ENCODE measurements around the gene MS4A4A.

The MS4A4A gene

GRCh38 chr11:60345489-60345888 lies 65.0 kb downstream of the MS4A4A start:
- Histone ChIP-seq H3K36me3 (ENCODE audit: low read depth) (no peaks in the 10 kb centered on the region), H3K27me3 (ENCODE audit: insufficient read depth, poor library complexity, severe bottlenecking) (no peaks in the 10 kb centered on the region), H3K27ac (ENCODE audit: poor library complexity, severe bottlenecking) (no peak overlapping the region), H3K9me3 (ENCODE audit: severe bottlenecking) (no peaks in the 10 kb centered on the region), H3K4me3 (ENCODE audit: severe bottlenecking) (no peak overlapping the region), H3K4me1 (ENCODE audit: insufficient read depth, poor library complexity, severe bottlenecking) (no peaks in the 10 kb centered on the region)
- ATAC-seq (ENCODE audit: low read depth) (no peak), DNase-seq (ENCODE audit: low spot score) (no peak)
- peak; percentile 33 for TF ChIP-seq CTCF (IDR thresholded peaks at IDR 0.05; ENCODE audit: poor library complexity, severe bottlenecking)

DNA sequence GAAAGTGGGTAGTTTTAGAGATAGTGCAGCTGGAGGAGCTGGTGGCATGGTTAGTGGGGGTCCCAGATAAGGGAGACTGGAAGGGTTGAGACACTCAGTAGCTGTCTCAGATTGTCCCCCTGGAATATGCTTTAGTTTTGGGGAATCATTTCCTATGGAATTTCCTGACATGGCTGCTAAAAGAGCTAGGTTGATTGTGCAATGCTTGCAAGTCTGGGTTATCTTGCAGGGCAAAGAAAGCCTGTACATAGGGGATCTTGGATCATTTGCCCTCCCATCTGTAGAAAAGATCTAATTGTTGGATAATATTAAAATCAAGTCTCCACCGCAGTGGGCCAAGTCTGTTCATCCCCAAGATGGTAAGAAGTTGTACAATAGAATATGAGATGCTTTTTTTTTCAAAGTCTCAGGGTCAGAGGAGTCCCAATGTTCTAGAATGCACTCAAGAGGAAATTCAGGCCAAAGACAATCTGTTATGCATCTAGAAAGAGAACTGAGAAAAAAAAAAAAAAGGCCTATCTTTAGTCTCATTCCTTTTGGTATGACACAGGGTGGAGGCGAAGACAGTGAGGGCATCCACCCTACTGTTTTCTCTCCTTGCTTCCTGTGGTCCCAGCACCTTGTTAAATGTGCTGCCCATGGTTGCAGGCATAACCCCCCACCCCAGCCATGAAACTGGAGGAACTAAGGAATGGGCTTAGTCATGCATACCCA lies 66.8 kb downstream of the MS4A4A start:
- no peak for DNase-seq (ENCODE audit: low spot score)
- TF ChIP-seq CTCF (IDR thresholded peaks at IDR 0.05; ENCODE audit: poor library complexity, severe bottlenecking): no peak
- no peaks in the 10 kb centered on the region for H3K9me3 ChIP-seq (ENCODE audit: severe bottlenecking)
- no peak overlapping the region for H3K27ac ChIP-seq (ENCODE audit: poor library complexity, severe bottlenecking)
- no peaks in the 10 kb centered on the region for H3K27me3 ChIP-seq (ENCODE audit: insufficient read depth, poor library complexity, severe bottlenecking)
- H3K36me3 ChIP-seq (ENCODE audit: low read depth): no peaks in the 10 kb centered on the region
- no peaks in the 10 kb centered on the region for H3K4me1 ChIP-seq (ENCODE audit: insufficient read depth, poor library complexity, severe bottlenecking)
- H3K4me3 ChIP-seq (ENCODE audit: severe bottlenecking): no peak overlapping the region
- no peak for ATAC-seq (ENCODE audit: low read depth)

GRCh38 chr11:60348116-60348515 lies 67.7 kb downstream of the MS4A4A start:
- Histone ChIP-seq H3K4me1 (ENCODE audit: insufficient read depth, poor library complexity, severe bottlenecking) (no peaks in the 10 kb centered on the region), H3K36me3 (ENCODE audit: low read depth) (no peaks in the 10 kb centered on the region), H3K27ac (ENCODE audit: poor library complexity, severe bottlenecking) (no peak overlapping the region), H3K27me3 (ENCODE audit: insufficient read depth, poor library complexity, severe bottlenecking) (no peaks in the 10 kb centered on the region), H3K4me3 (ENCODE audit: severe bottlenecking) (no peak overlapping the region), H3K9me3 (ENCODE audit: severe bottlenecking) (no peaks in the 10 kb centered on the region)
- ATAC-seq (ENCODE audit: low read depth): no peak
- no peak for TF ChIP-seq CTCF (IDR thresholded peaks at IDR 0.05; ENCODE audit: poor library complexity, severe bottlenecking)
- no peak for DNase-seq (ENCODE audit: low spot score)

- Histone ChIP-seq H3K36me3 (ENCODE audit: low read depth) (no peaks in the 10 kb centered on the region), H3K9me3 (ENCODE audit: severe bottlenecking) (no peaks in the 10 kb centered on the region), H3K4me1 (ENCODE audit: insufficient read depth, poor library complexity, severe bottlenecking) (no peaks in the 10 kb centered on the region), H3K27ac (ENCODE audit: poor library complexity, severe bottlenecking) (no peak overlapping the region), H3K4me3 (ENCODE audit: severe bottlenecking) (no peak overlapping the region), H3K27me3 (ENCODE audit: insufficient read depth, poor library complexity, severe bottlenecking) (no peaks in the 10 kb centered on the region)
- no peak for ATAC-seq (ENCODE audit: low read depth)
- no peak for TF ChIP-seq CTCF (IDR thresholded peaks at IDR 0.05; ENCODE audit: poor library complexity, severe bottlenecking)
- no peak for DNase-seq (ENCODE audit: low spot score)
Measured at GRCh38 chr11:60349990-60350389, 69.5 kb downstream of the MS4A4A start.

GRCh38 chr11:60357771-60358170 lies 77.3 kb downstream of the MS4A4A start:
- ATAC-seq (ENCODE audit: low read depth): no peak
- TF ChIP-seq CTCF (IDR thresholded peaks at IDR 0.05; ENCODE audit: poor library complexity, severe bottlenecking): no peak
- H3K4me3 ChIP-seq (ENCODE audit: severe bottlenecking): no peak overlapping the region
- no peak overlapping the region for H3K27ac ChIP-seq (ENCODE audit: poor library complexity, severe bottlenecking)
- no peaks in the 10 kb centered on the region for H3K9me3 ChIP-seq (ENCODE audit: severe bottlenecking)
- DNase-seq (ENCODE audit: low spot score): no peak
- H3K36me3 ChIP-seq (ENCODE audit: low read depth): no peaks in the 10 kb centered on the region
- no peaks in the 10 kb centered on the region for H3K27me3 ChIP-seq (ENCODE audit: insufficient read depth, poor library complexity, severe bottlenecking)
- H3K4me1 ChIP-seq (ENCODE audit: insufficient read depth, poor library complexity, severe bottlenecking): no peaks in the 10 kb centered on the region
